GM18873 (cell line): ENCODE measurements around the gene NRIP1.
A peak's percentile ranks its signal among the peaks of the same experiment; 100 is the strongest.

ENCODE experiments used
- ATAC-seq: cut with Tn5 transposase; IDR thresholded peaks from one replicate; pipeline ENCODE4 v1.9.1; 2021; ENCODE audit warnings: mild to moderate bottlenecking, moderate library complexity, moderate number of reproducible peaks; ENCODE audit not compliant: unreplicated experiment, low FRiP score

NRIP1 gene, protein sequence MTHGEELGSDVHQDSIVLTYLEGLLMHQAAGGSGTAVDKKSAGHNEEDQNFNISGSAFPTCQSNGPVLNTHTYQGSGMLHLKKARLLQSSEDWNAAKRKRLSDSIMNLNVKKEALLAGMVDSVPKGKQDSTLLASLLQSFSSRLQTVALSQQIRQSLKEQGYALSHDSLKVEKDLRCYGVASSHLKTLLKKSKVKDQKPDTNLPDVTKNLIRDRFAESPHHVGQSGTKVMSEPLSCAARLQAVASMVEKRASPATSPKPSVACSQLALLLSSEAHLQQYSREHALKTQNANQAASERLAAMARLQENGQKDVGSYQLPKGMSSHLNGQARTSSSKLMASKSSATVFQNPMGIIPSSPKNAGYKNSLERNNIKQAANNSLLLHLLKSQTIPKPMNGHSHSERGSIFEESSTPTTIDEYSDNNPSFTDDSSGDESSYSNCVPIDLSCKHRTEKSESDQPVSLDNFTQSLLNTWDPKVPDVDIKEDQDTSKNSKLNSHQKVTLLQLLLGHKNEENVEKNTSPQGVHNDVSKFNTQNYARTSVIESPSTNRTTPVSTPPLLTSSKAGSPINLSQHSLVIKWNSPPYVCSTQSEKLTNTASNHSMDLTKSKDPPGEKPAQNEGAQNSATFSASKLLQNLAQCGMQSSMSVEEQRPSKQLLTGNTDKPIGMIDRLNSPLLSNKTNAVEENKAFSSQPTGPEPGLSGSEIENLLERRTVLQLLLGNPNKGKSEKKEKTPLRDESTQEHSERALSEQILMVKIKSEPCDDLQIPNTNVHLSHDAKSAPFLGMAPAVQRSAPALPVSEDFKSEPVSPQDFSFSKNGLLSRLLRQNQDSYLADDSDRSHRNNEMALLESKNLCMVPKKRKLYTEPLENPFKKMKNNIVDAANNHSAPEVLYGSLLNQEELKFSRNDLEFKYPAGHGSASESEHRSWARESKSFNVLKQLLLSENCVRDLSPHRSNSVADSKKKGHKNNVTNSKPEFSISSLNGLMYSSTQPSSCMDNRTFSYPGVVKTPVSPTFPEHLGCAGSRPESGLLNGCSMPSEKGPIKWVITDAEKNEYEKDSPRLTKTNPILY (N-terminal part only)

DNA sequence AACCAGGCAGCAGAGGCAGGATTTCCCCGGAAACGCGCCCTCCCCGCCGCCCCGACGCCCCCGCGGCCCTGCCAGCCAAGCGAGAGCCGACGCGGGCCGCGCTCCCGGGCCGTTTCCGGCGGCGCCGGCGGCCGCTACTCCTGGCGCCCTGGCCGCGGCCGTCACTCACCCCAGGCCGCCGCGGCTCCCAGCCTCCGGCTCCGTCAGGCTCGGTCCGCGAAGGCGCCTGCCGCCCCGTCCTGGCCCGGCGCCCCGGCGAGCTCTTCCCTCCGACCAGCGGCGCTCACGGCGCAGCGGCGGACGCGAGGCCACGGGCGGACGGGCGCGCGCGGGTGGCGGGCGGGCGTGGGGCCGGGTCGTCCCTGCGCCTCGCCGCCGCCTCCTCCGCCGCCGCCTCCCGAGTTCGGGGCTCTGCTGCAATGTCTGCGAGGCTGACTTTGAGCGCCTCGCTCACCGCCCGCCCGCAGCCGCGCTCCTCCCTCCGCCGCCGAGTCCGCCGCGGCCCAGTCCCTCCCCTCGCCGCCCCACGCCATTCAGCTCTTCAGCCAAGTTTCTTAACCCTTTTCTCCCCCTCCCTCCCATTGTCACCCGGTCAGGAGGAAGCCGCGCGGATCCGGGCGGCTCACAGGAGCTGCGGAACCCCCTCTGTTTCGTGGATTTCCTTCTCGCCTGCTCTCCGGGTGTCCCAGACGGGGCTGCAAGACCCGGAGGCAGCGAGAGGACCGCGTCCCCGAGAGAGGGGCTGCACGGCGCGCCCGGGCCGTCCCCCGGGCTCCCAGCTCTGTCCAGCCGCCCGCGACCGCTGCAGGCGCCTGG, at the start of gene NRIP1:
Gene NRIP1 (minus strand): TSS at position 425 of the 816 bp plus-strand sequence. CDS start 96,808 bp downstream, outside the sequence.
- peak; percentile 73 for ATAC-seq

- ATAC-seq, result no peak
Measured at GRCh38 chr21:15112858-15113257, 48.1 kb upstream of the NRIP1 start.

GRCh38 chr21:15108801-15109200, 44.0 kb upstream of the NRIP1 start:
- no peak for ATAC-seq

- ATAC-seq, result no peak
Measured at GRCh38 chr21:15104470-15104869, 39.7 kb upstream of the NRIP1 start.

DNA sequence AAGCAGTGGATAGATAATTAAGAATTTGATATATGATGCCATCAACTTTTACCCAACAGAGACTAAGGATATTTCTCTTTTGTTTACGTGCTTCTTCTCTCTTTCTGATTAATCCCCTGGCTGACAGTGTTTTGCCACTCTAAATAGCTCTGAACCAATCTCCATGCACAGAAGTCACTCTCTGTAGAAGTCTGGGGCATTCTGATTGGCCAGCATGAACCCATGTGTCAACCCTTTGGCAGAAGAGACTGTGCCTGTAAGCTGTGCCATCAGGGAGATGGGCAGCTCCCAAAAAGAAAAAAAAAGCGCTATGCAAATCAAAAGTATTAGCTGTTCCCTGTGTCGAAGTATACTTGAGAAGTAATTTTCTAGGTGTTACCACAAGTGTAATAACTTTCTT, 34.1 kb upstream of the NRIP1 start:
- ATAC-seq, result no peak

DNA sequence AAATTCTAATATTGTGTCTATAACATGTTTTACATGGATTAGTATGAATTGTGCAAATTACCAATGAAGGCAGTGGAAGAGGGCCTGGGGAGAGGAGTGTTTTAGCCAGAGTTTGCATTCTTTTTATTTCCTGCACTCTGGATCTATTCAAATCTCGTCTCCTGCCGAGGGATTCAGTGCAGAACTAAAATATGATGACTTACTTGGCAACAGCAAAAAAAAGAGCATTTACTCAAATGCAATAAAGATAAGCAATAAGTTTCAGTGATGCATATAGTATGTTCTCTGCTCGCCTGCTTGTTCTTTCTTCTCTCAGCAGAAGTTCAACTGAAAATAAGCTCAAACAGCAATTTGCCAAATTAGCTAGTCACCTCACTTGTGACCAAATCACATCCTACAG, 33.4 kb upstream of the NRIP1 start:
- no peak for ATAC-seq

- no peak for ATAC-seq
Measured at GRCh38 chr21:15097580-15097979, 32.8 kb upstream of the NRIP1 start.

DNA sequence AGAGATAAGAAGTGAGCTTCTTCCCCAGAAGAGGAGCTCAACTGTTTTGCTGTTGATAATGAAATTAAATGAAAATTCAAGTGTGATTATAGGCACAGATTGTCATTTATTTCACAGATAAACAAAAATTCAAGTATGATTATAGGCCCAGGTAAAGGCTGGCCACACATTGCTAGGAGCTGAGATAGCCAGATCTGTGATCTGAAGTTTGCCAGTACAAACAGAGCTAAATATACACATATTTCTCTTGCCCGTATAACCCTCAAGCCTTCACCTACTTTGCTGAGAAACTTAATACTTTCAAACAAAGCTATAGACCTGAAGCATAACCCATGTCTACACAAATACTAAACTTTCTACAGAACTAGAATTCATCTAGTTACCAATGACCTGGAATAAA, 31.3 kb upstream of the NRIP1 start:
- no peak for ATAC-seq

DNA sequence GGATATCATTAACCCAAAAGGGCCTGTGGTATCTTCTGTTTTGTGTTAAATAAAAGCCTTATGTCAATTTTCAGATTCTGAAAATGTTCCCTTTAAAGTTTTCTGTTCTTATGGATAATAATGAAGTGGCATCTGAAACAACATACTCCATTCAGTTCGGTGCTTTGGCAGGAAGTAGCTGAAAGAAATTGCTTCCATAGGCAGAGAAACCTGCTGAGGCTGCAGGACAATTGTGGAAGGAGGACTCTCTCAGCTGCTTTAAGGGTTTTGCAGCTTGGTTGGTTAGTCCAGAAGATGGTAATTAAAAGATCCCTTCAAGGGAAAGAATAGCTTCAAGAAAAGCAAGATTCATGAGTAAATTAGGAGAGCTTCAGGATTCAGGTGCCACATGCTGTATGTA, 30.5 kb upstream of the NRIP1 start:
- no peak for ATAC-seq

GRCh38 chr21:15094706-15095105, 29.9 kb upstream of the NRIP1 start:
- no peak for ATAC-seq

DNA sequence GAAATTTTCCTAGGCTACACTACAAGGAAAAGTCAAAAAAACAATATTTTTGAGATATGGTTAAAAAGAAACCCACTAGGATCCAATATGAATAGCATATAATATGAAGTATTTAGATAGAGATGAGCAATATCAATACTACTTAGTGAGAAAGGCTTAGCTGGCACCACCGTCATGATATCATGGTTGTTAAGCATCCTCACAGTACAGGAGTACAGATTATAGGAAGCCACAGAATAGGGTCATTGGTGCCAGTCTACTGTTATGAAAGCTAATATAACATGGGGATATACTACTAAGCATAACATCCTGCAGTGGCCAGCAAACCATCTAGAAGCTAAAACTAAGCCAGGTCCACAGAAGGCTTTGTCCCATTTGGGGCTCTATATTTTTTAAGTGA, 28.4 kb upstream of the NRIP1 start:
- no peak for ATAC-seq

- ATAC-seq, result no peak
Measured at GRCh38 chr21:15092745-15093144, 27.9 kb upstream of the NRIP1 start.

- no peak for ATAC-seq
Measured at GRCh38 chr21:15090390-15090789, 25.6 kb upstream of the NRIP1 start.

DNA sequence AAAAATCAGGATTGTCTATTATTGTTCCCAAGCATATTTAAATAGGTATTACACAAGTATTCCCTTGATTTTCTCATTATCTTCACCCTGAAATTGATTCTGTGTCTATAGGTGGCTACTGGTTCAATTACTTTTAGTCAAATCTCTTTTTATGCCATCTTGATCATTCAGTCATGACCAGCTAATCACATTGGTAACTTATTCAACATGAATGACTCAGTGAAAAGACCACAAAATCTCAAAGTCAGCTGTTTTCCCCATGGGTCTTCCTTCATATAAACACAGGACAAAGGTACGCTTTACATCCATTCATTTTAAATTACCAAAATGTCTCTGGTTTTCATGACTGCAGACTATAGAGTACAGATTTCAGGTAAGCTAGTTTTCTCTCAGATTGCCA, 23.7 kb upstream of the NRIP1 start:
- ATAC-seq, result no peak

DNA sequence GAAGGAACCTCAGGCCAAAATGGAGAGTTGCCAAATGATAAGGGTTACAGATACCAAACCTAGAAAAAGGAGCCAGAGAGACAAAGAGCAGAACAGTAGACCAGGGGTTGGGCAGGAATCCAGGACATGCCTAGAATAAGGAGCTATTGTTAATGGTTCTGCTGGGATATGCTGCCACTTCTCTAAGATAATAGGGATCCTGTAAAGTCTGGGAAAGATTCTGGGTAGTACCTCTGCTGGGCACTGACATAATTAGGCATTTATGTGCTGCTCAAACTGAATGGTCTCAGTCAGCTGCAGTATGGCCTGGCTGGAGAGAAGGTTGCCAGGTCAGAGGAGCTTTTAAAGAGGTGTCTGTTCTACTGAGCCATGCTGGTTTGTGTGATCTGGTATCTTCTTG, 19.9 kb upstream of the NRIP1 start:
- ATAC-seq, result no peak

- ATAC-seq, result no peak
Measured at GRCh38 chr21:15080526-15080925, 15.7 kb upstream of the NRIP1 start.

GRCh38 chr21:15079269-15079668, 14.5 kb upstream of the NRIP1 start:
- ATAC-seq, result no peak

DNA sequence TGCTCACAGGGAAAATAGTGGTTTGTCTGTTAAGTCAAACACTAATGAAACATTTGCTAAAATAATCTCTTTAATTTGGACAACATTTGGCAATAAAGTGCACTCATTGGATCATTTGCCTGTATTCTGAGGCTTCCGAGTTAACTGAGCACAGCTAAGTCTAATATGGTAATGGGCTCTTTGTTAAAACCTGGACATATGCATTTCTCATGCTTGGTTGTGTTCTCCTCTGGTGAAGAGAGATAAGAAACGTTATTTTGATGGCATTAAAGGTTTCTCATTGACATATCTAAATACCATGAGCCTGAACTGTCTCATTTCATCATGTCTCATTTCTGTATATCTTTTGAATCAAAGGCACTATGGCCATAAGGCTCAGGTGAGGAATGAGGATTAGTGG, 13.4 kb upstream of the NRIP1 start:
- ATAC-seq, result no peak

- no peak for ATAC-seq
Measured at GRCh38 chr21:15077529-15078145, 12.8 kb upstream of the NRIP1 start.

DNA sequence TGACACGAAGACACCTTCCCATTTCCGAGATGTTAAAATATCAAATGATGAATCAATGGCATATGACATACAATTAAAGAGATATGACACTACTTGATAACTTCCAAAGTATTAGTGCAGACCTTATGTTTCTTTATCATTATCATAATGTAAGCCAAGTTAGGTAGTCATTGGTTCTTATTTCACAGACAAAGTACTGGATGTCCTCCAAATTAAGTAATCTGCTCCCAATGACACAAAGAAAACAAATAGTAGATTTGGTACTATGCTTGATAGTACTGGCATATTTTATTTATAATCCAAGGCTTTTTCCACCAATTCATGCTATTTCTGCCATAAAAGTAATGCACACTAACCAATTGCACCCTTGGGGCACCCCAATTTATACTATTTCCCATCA, 11.9 kb upstream of the NRIP1 start:
- ATAC-seq, result no peak
